ENCODE data around the gene SPG11.
"Not testable (repeated sequence)": the region's sequence is repeated elsewhere in the genome, so short reads cannot be mapped to it uniquely, and the experiment has no call there.

GRCh38 chr15:44690245-44690644 is 26.8 kb upstream of the SPG11 start:
- not testable (repeated sequence) for TF ChIP-seq CTCF (IDR thresholded peaks at IDR 0.05); ZFX (IDR thresholded peaks at IDR 0.05; ENCODE audit: borderline replicate concordance)
